GM18867 (cell line): ENCODE measurements around the gene COL12A1.

Experiments used
- ATAC-seq: cut with Tn5 transposase; IDR thresholded peaks from one replicate; pipeline ENCODE4 v1.9.1; 2021; ENCODE audit warnings: mild to moderate bottlenecking, moderate library complexity; ENCODE audit not compliant: unreplicated experiment

The COL12A1 gene

GRCh38 chr6:75049308-75049707 lies 156.5 kb downstream of the COL12A1 start:
- ATAC-seq, result no peak

GRCh38 chr6:75044846-75045245 lies 161.0 kb downstream of the COL12A1 start:
- no peak for ATAC-seq

- no peak for ATAC-seq
Measured at GRCh38 chr6:75041381-75041780, 164.5 kb downstream of the COL12A1 start.
